ENCODE data around the gene CC2D1B.
"Not testable (repeated sequence)": the region's sequence is repeated elsewhere in the genome, so short reads cannot be mapped to it uniquely, and the experiment has no call there.

CC2D1B gene

DNA sequence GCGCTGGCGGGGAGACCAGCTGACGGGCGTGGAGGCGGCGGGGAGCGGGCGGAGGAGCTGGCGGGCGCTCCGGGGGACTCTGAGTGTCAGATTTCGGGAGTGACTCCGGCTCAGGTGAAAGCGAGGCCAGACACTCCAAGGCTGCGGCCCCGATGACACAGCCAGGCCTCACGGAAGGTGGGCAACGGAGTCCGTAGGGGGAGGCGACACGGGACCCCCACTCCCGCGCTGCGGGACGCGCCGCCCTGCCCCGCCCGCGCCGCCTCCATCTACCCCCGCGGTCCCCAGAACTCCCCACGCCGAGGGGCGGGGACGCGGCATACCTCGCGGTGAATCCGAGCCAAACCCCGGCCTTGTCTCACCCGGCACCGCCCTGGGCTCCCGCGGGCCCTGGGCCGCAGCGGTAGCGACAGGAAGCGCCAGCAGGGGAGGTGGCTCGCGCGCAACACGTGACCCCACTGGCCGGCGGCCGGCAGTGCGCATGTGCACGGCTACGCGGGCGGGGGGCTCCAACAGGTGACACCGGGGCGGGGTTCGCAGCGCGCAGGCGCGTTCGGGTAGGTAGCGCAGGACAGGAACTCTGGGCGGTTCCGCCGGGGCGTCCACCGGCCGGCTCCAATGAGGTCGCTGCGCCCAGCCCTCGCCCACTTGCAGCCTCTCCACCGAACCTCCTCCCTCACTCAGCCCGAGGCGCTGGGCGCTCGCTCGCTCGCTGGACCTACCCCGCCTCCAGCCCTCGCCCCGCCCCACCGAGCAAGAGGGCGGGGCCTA is at the start of gene CC2D1B:
CC2D1B (minus strand) TSS at position 460 of the 771 bp plus-strand sequence. CDS start 1,585 bp downstream, outside the sequence.
- peak; percentile 100 for DNase-seq

GRCh38 chr1:52414942-52415341 is 48.9 kb upstream of the CC2D1B start:
- DNase-seq, result no peak

- DNase-seq, result no peak
These were observed 47.5 kb upstream of the CC2D1B start for GRCh38 chr1:52413410-52413989.

- DNase-seq, result no peak
These were observed 39.0 kb upstream of the CC2D1B start for GRCh38 chr1:52404975-52405338.

- DNase-seq, result peak; percentile 97
These were observed 38.3 kb upstream of the CC2D1B start, which contains the start of the genes ORC1 and PRPF38A for GRCh38 chr1:52404116-52404974. TSS of gene ORC1 (minus strand) at chr1:52404423. CDS start at chr1:52402223, 2,200 bp downstream. TSS of gene PRPF38A (plus strand) at chr1:52404602. CDS start at chr1:52404750, 148 bp downstream.

DNA sequence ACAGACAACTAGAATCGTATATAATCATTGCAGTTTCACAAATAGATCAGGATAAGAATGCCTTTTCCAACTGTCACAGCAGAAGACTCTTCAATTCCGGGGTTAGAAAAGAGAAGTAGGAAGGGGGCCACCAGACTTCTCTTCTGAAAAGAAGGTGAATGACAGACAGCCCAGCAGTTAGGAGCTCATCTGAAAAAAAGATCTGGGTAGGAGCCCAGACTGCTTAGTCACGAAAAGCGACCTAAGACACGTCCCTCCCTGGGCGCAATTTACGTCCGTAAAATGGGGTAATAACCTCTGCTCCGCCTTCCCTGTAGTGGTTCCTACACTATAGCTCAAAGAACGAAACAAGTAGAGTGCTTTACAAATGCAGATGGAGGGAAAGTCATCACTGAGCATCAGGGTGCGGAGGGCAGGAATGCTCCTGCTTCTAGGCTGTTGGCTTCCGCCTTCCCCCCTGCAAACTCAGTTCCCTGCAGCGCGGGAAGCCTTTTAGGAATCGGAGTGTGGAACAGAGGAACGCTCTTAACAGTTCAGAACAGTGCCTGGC is 37.6 kb upstream of the CC2D1B start:
- peak; percentile 60 for DNase-seq

- no peak for DNase-seq
These were observed 36.8 kb upstream of the CC2D1B start for GRCh38 chr1:52402860-52403240.

DNA sequence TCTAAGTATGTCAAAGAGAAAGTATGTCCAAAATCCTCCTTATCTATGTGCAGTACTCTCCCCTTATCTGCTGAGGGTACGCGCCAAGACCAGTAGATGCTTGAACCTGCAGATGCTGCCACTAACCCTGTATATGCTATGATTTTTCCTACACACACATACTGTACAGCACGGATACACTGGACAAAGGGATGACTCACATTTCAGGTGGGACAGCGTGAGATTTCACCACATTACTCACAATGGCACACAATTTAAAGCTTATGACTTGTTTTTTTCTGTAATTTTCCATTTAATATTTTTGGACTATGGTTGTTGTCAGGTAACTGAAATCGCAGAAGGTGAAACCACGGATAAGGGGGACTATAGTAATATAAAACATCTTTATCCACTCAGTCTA is 34.1 kb upstream of the CC2D1B start:
- no peak for DNase-seq

DNA sequence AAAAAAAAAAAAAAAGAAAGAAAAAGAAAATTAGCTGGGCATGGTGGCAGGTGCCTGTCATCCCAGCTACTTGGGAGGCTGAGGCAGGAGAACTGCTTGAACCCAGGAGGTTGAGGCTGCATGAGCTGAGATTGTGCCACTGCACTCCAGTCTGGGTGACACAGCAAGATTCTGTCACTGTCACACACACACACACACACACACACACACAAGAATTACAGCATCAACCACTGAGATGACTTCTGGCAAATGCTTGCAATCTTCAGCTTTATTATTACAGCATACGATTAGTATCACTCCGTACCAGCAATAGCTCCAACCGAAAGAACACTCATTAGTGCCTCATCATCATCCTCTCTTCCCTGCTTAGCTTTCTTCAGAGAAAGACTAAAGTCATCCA is 33.6 kb upstream of the CC2D1B start:
- no peak for DNase-seq

GRCh38 chr1:52393174-52393573 is 27.2 kb upstream of the CC2D1B start:
- DNase-seq, result no peak

GRCh38 chr1:52386458-52386857 is 20.5 kb upstream of the CC2D1B start:
- no peak for DNase-seq

DNA sequence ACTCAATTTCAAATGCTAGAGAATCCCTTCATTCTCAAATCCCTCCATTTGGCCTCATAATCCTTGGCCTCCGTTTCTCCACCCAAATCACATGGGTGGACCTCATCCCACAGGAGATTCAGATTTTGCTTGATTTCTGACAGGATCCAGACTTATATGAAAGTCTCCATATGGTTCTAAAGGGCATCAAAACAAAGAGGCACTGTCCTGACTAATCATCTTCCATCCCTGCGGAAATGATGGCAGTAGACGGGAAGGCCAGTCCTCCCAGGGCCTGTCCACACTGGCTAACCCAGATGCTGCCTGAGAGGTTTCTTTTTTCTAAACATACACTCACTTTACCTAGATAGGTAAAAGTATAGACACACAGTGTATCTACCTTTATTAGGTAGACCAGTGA is 19.4 kb upstream of the CC2D1B start:
- DNase-seq, result no peak

GRCh38 chr1:52369851-52370250 is 3.8 kb upstream of the CC2D1B start:
- not testable (repeated sequence) for DNase-seq

DNA sequence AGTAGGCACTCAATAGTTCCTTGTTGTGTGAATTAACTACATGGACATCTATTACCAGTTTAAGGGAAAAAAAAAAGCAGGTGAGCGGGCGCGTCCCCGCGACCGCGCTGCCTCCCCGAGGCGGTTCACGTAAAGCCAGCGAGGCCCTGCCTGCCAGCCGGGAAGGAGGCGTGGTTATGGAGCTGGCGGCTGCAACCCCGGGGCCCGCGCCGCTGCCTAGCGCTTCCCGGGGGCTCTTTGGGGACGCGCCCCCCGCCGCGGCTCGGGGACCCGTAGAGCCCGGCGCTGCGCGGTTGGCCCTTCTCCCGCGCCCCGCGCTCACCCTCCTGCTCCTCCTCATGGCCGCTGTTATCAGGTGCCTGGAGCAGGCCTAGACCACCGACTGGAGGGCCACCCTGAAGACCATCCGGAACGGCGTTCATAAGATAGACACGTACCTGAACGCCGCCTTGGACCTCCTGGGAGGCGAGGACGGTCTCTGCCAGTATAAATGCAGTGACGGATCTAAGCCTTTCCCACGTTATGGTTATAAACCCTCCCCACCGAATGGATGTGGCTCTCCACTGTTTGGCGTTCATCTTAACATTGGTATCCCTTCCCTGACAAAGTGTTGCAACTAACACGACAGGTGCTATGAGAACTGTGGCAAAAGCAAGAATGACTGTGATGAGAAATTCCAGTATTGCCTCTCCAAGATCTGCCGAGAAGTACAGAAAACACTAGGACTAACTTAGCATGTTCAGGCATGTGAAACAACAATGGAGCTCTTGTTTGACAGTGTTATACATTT is 2.6 kb upstream of the CC2D1B start:
- DNase-seq, result peak; percentile 67

GRCh38 chr1:52367272-52367671 is 1.3 kb upstream of the CC2D1B start:
- no peak for DNase-seq

- no peak for DNase-seq
These were observed 467 bp upstream of the CC2D1B start for GRCh38 chr1:52366517-52366827.

- no peak for DNase-seq
These were observed 797 bp downstream of the CC2D1B start for GRCh38 chr1:52365071-52365745.

DNA sequence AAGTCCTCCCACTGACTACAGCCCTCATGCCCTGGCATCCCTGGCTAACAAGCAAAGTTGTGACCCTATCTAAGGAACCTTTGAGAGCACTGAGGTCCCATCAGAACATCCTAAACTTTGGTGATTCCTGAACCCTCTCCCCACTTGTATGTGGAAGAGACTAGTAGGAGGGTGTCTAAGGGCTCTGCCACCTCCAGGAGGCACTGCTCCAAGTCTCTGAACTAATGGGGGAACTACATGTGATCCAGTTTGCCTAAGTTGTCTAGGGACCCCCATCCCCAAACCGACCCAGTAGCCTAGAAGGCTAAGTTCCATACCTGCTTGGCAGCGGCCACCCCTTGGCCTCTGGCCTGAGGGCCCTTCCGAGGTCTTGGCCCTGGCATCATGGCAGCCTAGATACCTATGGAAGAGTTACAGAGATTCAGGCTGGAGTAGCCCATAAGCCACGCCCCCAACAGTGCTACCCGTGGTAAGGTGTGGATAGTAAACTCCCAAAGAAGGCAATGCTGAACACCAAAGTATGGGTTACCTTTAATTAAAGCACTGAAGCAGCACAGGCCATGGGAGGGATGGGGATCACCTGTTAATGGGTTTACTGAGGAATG is 1.7 kb downstream of the CC2D1B start:
- no peak for DNase-seq

DNA sequence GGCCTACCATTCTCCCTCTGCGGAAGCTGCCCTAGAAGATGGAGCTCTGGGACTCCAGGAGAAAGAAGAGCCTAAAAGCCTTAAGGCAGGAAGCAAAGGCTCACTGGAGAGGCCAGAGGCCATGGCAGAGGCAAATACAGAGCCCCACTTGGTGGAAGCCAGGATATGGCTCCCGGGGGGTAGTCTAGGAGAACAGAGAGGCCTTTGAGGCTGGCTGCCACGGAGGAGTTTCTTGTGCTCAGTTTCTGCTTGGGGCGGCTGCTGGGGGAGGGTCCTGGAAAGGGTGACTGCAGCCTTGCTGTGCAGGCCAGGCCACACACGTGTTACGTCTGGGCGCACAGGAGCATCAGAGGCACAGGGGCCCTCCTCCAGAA is 5.4 kb downstream of the CC2D1B start:
- DNase-seq, result no peak

DNA sequence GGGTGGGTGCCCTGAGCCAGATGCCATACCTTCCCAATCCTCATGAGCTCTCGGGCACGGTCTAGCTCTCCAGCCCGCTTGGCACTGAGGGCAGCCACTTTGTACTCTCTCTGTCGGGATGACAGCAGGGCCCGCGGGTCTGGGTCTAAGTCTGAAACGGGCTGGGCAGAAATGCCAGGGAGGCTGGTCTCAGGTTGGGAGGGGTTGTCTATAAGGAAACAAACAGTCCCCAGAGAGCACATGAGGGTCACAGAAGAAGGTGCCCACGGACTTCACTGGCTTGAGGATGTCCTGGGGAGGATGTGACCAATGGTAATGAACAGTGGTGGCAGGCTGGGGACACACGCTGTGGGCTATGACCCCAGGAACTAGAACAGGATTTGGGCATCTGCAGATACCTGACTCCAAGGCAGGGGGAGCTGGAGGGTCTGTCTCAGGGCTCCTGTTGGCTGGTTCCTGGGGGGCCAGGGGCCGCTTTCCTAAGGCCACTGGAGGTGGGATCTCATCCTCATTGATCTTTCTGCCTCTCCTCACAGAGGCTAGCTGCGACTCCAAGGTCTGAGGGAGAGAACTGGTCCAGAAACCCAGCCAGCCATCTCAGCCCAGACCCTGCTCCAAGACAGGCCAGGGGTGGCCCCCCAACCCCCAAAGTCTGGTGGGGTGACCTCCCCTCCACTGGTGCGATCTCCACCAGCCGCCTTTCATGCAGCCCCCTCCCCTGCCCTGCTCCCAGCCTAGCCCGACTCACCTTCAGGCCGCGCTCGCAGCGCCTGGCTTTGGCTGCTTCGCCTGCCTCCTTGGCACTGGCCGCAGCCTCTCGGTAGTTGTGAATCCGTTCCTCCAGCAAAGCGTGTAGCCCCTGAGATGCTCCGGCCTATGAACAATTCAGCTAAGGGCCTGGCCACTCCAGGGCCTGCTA is 6.1 kb downstream of the CC2D1B start:
- no peak for DNase-seq
